ENCODE data around the gene TCF25.
"Not testable (repeated sequence)": the region's sequence is repeated elsewhere in the genome, so short reads cannot be mapped to it uniquely, and the experiment has no call there.

TCF25 gene

DNA sequence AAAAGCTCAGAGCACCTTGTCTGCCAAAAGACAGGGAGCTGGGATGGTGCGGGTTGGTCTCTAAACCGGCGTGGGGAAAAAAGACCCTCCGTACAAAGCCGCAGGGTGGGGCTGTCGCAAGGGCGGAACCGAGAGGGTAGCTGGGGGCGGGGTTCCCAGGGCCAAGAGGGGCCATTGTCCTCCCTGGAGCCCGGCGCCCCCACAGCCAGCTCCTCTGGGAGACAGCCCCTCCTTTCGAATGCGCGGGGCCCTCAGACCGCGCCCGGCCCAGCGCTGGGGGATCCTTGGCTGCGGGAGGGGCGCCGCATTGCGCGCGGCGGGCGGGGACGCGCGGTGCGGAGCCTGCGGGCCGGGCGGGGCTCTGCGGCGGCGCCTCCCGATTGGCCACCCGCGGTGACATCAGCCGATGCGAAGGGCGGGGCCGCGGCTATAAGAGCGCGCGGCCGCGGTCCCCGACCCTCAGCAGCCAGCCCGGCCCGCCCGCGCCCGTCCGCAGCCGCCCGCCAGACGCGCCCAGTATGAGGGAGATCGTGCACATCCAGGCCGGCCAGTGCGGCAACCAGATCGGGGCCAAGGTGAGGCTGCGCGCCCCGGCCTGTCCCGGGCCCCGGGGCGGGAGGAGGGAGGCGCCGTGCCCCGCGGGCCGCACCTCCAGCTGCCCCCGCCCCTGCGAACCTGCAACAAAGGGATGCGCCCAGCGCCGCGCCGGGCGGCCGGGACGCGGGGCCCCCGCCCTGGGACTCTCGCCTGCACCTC is 49.7 kb downstream of the TCF25 start, which contains the start of gene TUBB3:
TUBB3 (plus strand) TSS at position 459 of the 756 bp plus-strand sequence; CDS start at position 519, 60 bp downstream.
- Histone ChIP-seq H3K9ac (ENCODE audit: low read length in 2 of 2) (peak within 1 kb of the TSS in 1 of 2 donors; percentile 69), H3K36me3 (ENCODE audit: control insufficient read depth in 2 of 2, insufficient read depth in 2 of 2, low read length in 2 of 2) (no peaks in the 10 kb centered on the region), H3K4me1 (ENCODE audit: control insufficient read depth, insufficient read depth, low read length) (peaks cover 50% of the 10 kb centered on the region), H3K9me3 (ENCODE audit: control insufficient read depth in 2 of 2, low read length in 2 of 2) (no peaks in the 10 kb centered on the region), H3K27ac (ENCODE audit: low read length) (peak within 1 kb of the TSS; percentile 53), H3K4me3 (ENCODE audit: low read length in 2 of 2) (peak within 1 kb of the TSS; percentile 67 to 76), H3K27me3 (ENCODE audit: control insufficient read depth in 1 of 2, insufficient read depth in 2 of 2, low read length in 2 of 2) (peaks cover 22 to 64% of the 10 kb centered on the region in 2 donors)

DNA sequence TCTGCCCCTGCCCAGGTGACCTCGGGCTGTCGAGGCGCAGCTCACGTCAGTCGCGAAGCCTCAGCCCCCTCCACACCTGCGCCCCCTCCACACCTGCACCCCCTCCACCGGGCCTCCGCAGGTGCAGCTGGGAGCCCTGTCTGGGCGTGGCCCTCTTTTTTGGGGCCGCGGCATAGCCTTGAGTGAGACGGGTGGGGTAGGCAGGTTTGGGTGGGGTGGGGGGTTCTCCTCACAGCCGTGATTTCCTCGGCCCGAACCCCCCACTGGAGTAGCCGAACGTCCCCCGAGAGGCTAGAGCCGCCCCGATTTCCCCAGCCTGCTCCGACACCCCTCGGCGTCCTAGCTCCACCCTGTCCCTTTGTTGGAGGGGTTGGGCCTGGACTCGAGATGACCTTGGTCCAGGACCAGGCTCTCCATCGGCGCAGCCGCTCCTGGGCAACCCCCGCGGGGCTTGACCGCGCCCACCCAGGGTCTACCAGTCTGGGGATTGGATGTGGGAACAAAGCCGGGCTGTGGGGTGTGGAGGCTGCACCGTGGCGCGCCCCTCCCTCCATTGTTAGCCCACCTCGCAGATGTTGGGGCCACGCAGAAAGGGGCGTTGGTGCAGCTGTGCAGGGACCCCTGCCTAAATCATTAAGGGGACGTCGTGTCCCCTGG is 50.4 kb downstream of the TCF25 start:
- no peak overlapping the region for H3K27ac ChIP-seq (ENCODE audit: low read length)
- H3K4me3 ChIP-seq (ENCODE audit: low read length in 2 of 2): peak overlapping the region in 1 of 2 donors; percentile 76
- H3K9ac ChIP-seq (ENCODE audit: low read length in 2 of 2): no peak overlapping the region
- peaks cover 43% of the 10 kb centered on the region for H3K4me1 ChIP-seq (ENCODE audit: control insufficient read depth, insufficient read depth, low read length)
- H3K27me3 ChIP-seq (ENCODE audit: control insufficient read depth in 1 of 2, insufficient read depth in 2 of 2, low read length in 2 of 2): peaks cover 20 to 57% of the 10 kb centered on the region in 2 donors
- no peaks in the 10 kb centered on the region for H3K36me3 ChIP-seq (ENCODE audit: control insufficient read depth in 2 of 2, insufficient read depth in 2 of 2, low read length in 2 of 2)
- H3K9me3 ChIP-seq (ENCODE audit: control insufficient read depth in 2 of 2, low read length in 2 of 2): no peaks in the 10 kb centered on the region

GRCh38 chr16:89924297-89924924 is 51.0 kb downstream of the TCF25 start:
- peaks cover 37% of the 10 kb centered on the region for H3K4me1 ChIP-seq (ENCODE audit: control insufficient read depth, insufficient read depth, low read length)

GRCh38 chr16:89924925-89925307 is 51.5 kb downstream of the TCF25 start:
- Histone ChIP-seq H3K36me3 (ENCODE audit: control insufficient read depth in 2 of 2, insufficient read depth in 2 of 2, low read length in 2 of 2) (no peaks in the 10 kb centered on the region), H3K27ac (ENCODE audit: low read length) (no peak overlapping the region), H3K27me3 (ENCODE audit: control insufficient read depth in 1 of 2, insufficient read depth in 2 of 2, low read length in 2 of 2) (peaks cover 16 to 48% of the 10 kb centered on the region in 2 donors), H3K9ac (ENCODE audit: low read length in 2 of 2) (no peak overlapping the region), H3K9me3 (ENCODE audit: control insufficient read depth in 2 of 2, low read length in 2 of 2) (no peaks in the 10 kb centered on the region), H3K4me3 (ENCODE audit: low read length in 2 of 2) (no peak overlapping the region), H3K4me1 (ENCODE audit: control insufficient read depth, insufficient read depth, low read length) (peaks cover 34% of the 10 kb centered on the region)

More at GRCh38 chr16:89924297-89924924, 51.0 kb downstream of the TCF25 start:
- Histone ChIP-seq H3K9me3 (ENCODE audit: control insufficient read depth in 2 of 2, low read length in 2 of 2) (no peaks in the 10 kb centered on the region), H3K27me3 (ENCODE audit: control insufficient read depth in 1 of 2, insufficient read depth in 2 of 2, low read length in 2 of 2) (peaks cover 16 to 53% of the 10 kb centered on the region in 2 donors), H3K27ac (ENCODE audit: low read length) (no peak overlapping the region), H3K9ac (ENCODE audit: low read length in 2 of 2) (no peak overlapping the region), H3K4me3 (ENCODE audit: low read length in 2 of 2) (no peak overlapping the region), H3K36me3 (ENCODE audit: control insufficient read depth in 2 of 2, insufficient read depth in 2 of 2, low read length in 2 of 2) (no peaks in the 10 kb centered on the region)

- Histone ChIP-seq H3K9ac (ENCODE audit: low read length in 2 of 2) (no peak overlapping the region), H3K4me1 (ENCODE audit: control insufficient read depth, insufficient read depth, low read length) (peaks cover 34% of the 10 kb centered on the region), H3K9me3 (ENCODE audit: control insufficient read depth in 2 of 2, low read length in 2 of 2) (no peaks in the 10 kb centered on the region), H3K4me3 (ENCODE audit: low read length in 2 of 2) (peak overlapping the region in 1 of 2 donors; percentile 61), H3K27me3 (ENCODE audit: control insufficient read depth in 1 of 2, insufficient read depth in 2 of 2, low read length in 2 of 2) (peaks cover 16 to 41% of the 10 kb centered on the region in 2 donors), H3K36me3 (ENCODE audit: control insufficient read depth in 2 of 2, insufficient read depth in 2 of 2, low read length in 2 of 2) (no peaks in the 10 kb centered on the region), H3K27ac (ENCODE audit: low read length) (no peak overlapping the region)
Measured at GRCh38 chr16:89925596-89926079, 52.2 kb downstream of the TCF25 start.

DNA sequence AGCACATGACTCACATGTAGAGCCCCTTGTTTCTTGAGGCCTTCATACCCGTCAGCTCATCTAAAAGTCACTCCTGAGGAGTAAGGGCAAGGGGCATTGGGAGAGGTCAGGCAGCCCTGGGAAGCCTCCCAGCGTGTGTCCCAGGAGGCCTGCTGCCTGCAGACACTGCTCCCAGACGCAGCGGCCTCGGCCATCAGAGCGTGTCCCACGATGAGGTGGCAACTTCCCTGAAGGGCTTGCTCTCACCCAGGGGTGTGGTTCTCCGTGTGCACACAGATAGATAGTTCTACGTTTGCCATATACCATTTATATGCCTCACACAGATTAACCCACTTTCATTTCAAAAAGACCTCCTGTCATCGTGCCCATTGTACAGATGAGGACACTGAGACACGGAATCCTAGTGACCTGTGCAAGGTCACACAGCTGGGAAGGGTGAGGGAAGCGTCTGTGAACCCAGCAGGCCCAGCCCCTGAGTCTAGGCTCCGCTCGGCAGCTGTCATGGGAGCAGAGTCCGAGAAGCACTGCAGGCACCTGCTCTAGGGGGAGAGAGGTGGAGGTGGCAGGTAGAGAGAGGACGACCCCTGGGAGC is 58.0 kb downstream of the TCF25 start:
- H3K27ac ChIP-seq (ENCODE audit: low read length): no peak overlapping the region
- no peaks in the 10 kb centered on the region for H3K9me3 ChIP-seq (ENCODE audit: control insufficient read depth in 2 of 2, low read length in 2 of 2)
- H3K36me3 ChIP-seq (ENCODE audit: control insufficient read depth in 2 of 2, insufficient read depth in 2 of 2, low read length in 2 of 2): no peaks in the 10 kb centered on the region
- peaks cover 1% of the 10 kb centered on the region for H3K4me1 ChIP-seq (ENCODE audit: control insufficient read depth, insufficient read depth, low read length)
- H3K4me3 ChIP-seq (ENCODE audit: low read length in 2 of 2): no peak overlapping the region
- H3K9ac ChIP-seq (ENCODE audit: low read length in 2 of 2): no peak overlapping the region
- peaks cover 6 to 14% of the 10 kb centered on the region in 2 donors for H3K27me3 ChIP-seq (ENCODE audit: control insufficient read depth in 1 of 2, insufficient read depth in 2 of 2, low read length in 2 of 2)

DNA sequence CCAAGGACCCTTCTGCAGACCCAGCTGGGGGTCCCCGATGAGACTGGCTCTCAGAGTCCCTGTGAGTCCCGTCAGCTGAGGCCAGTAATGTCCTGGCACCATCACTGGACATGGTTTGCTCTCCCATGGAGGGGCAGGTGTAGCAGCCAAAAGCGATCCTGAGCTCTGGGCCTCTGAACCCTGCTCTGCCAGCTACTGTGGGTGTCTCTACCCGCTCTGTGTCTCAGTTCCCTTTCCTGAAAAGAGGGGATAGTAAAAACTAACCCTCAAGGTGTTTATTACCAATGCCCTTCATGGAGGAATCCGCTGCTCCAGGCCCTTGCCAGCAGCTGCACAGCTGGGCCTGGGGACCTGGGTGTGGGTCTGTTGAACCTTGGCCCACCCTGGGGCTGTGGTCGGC is 58.6 kb downstream of the TCF25 start:
- no peaks in the 10 kb centered on the region for H3K9me3 ChIP-seq (ENCODE audit: control insufficient read depth in 2 of 2, low read length in 2 of 2)
- no peak overlapping the region for H3K9ac ChIP-seq (ENCODE audit: low read length in 2 of 2)
- H3K4me3 ChIP-seq (ENCODE audit: low read length in 2 of 2): no peak overlapping the region
- no peaks in the 10 kb centered on the region for H3K36me3 ChIP-seq (ENCODE audit: control insufficient read depth in 2 of 2, insufficient read depth in 2 of 2, low read length in 2 of 2)
- H3K27ac ChIP-seq (ENCODE audit: low read length): no peak overlapping the region
- H3K4me1 ChIP-seq (ENCODE audit: control insufficient read depth, insufficient read depth, low read length): no peaks in the 10 kb centered on the region
- H3K27me3 ChIP-seq (ENCODE audit: control insufficient read depth in 1 of 2, insufficient read depth in 2 of 2, low read length in 2 of 2): peaks cover 6 to 14% of the 10 kb centered on the region in 2 donors

GRCh38 chr16:89934019-89934418 is 60.6 kb downstream of the TCF25 start:
- H3K27me3 ChIP-seq (ENCODE audit: control insufficient read depth in 1 of 2, insufficient read depth in 2 of 2, low read length in 2 of 2): peaks cover 2 to 11% of the 10 kb centered on the region in 2 donors
- not testable (repeated sequence) for H3K4me1 ChIP-seq (ENCODE audit: control insufficient read depth, insufficient read depth, low read length); H3K27ac ChIP-seq (ENCODE audit: low read length); H3K9ac ChIP-seq (ENCODE audit: low read length in 2 of 2); H3K4me3 ChIP-seq (ENCODE audit: low read length in 2 of 2); H3K36me3 ChIP-seq (ENCODE audit: control insufficient read depth in 2 of 2, insufficient read depth in 2 of 2, low read length in 2 of 2); H3K9me3 ChIP-seq (ENCODE audit: control insufficient read depth in 2 of 2, low read length in 2 of 2)

DNA sequence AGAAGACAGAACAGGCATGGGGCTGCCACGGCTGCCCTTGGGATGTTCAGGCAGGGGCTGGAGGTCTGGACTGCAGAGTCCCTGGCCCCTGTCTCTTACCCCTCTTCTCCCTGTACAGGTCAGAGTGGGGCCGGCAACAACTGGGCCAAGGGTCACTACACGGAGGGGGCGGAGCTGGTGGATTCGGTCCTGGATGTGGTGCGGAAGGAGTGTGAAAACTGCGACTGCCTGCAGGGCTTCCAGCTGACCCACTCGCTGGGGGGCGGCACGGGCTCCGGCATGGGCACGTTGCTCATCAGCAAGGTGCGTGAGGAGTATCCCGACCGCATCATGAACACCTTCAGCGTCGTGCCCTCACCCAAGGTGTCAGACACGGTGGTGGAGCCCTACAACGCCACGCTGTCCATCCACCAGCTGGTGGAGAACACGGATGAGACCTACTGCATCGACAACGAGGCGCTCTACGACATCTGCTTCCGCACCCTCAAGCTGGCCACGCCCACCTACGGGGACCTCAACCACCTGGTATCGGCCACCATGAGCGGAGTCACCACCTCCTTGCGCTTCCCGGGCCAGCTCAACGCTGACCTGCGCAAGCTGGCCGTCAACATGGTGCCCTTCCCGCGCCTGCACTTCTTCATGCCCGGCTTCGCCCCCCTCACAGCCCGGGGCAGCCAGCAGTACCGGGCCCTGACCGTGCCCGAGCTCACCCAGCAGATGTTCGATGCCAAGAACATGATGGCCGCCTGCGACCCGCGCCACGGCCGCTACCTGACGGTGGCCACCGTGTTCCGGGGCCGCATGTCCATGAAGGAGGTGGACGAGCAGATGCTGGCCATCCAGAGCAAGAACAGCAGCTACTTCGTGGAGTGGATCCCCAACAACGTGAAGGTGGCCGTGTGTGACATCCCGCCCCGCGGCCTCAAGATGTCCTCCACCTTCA is 61.5 kb downstream of the TCF25 start:
- Histone ChIP-seq H3K9me3 (ENCODE audit: control insufficient read depth in 2 of 2, low read length in 2 of 2) (no peaks in the 10 kb centered on the region), H3K27me3 (ENCODE audit: control insufficient read depth in 1 of 2, insufficient read depth in 2 of 2, low read length in 2 of 2) (peaks cover 2 to 11% of the 10 kb centered on the region in 2 donors), H3K4me3 (ENCODE audit: low read length in 2 of 2) (no peak overlapping the region), H3K4me1 (ENCODE audit: control insufficient read depth, insufficient read depth, low read length) (no peaks in the 10 kb centered on the region), H3K9ac (ENCODE audit: low read length in 2 of 2) (no peak overlapping the region), H3K27ac (ENCODE audit: low read length) (no peak overlapping the region), H3K36me3 (ENCODE audit: control insufficient read depth in 2 of 2, insufficient read depth in 2 of 2, low read length in 2 of 2) (no peaks in the 10 kb centered on the region)
